ENCODE data around the gene SLC27A2. TPM values are rescaled to one million over a fixed set of nuclear protein-coding genes. Genes with fewer than 3 reads are reported as not detected.
"Not testable (repeated sequence)": the region's sequence is repeated elsewhere in the genome, so short reads cannot be mapped to it uniquely, and the experiment has no call there.

SLC27A2 gene
- 0.41 TPM for polyA plus RNA-seq (2013, experiment 1 of 2)
- polyA plus RNA-seq (2013, experiment 2 of 2): 0.96 TPM

DNA sequence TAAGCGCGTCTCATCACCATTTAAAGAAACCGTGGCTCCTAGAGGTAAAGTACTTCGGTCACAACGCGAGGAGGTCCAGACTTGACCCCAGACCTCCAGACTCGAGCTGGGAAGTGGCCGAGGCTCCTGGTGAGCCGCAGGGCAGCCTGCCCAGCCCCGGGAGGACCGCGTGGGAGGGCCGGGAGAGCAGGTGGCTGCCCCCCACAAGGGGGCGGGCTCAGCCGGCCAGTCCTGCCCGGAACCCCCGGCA lies at the start of gene SLC27A2:
SLC27A2 (plus strand) TSS at position 228 of the 250 bp plus-strand sequence. CDS start 232 bp downstream, outside the sequence.
- Histone ChIP-seq H3K36me3 (ENCODE audit: control insufficient read depth, insufficient read depth, low read length) (no peaks in the 10 kb centered on the region), H3K4me1 (ENCODE audit: control insufficient read depth, insufficient read depth, low read length, poor library complexity, severe bottlenecking) (peaks cover 3% of the 10 kb centered on the region), H3K4me3 (ENCODE audit: extremely low read depth, insufficient read depth, low read length, poor library complexity, severe bottlenecking) (peak within 1 kb of the TSS; percentile 40), H3K27ac (ENCODE audit: low read depth, low read length, severe bottlenecking) (no peak within 1 kb of the TSS), H3K9me3 (ENCODE audit: control insufficient read depth, low read length) (no peaks in the 10 kb centered on the region)
- 11 to 18% methylated on average over 14 to 17 of the region's 17 CpGs for WGBS, 2 experiments (ENCODE audit: insufficient coverage in 2 of 2)

GRCh38 chr15:50132251-50132984 lies 49.6 kb upstream of the SLC27A2 start:
- WGBS, 2 experiments (ENCODE audit: insufficient coverage in 2 of 2): 100% methylated on average over 1 of the region's 3 CpGs; no CpG with 5 or more reads in 1 of the 2 experiments
- peaks cover 18% of the 10 kb centered on the region for H3K4me1 ChIP-seq (ENCODE audit: control insufficient read depth, insufficient read depth, low read length, poor library complexity, severe bottlenecking)
- not testable (repeated sequence) for H3K27ac ChIP-seq (ENCODE audit: low read depth, low read length, severe bottlenecking); H3K36me3 ChIP-seq (ENCODE audit: control insufficient read depth, insufficient read depth, low read length); H3K4me3 ChIP-seq (ENCODE audit: extremely low read depth, insufficient read depth, low read length, poor library complexity, severe bottlenecking); H3K9me3 ChIP-seq (ENCODE audit: control insufficient read depth, low read length)

DNA sequence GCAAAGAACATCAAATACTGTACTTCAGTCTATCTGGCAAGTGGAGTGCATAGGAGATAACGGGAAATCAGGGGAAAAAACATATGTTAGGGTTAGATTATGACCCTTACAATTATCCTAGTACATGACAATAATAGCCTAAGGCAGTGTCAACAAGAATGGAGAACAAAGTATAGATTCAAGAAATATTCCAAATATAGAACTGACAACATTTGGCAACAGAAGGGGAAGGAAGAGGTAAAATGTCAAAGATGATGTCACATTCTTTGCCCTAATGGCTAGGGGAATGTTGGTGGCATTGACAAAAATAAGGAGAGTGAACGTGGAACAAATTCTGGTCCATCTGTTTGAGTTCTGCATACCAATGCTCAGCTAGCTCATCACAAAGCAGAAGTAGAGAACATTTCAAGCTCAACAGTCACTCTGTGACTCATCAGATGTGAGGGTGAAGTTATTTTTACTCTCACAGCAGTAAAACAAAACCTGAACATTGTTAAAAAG lies 47.4 kb upstream of the SLC27A2 start:
- Histone ChIP-seq H3K9me3 (ENCODE audit: control insufficient read depth, low read length) (no peaks in the 10 kb centered on the region), H3K27ac (ENCODE audit: low read depth, low read length, severe bottlenecking) (peak overlapping the region; percentile 86), H3K36me3 (ENCODE audit: control insufficient read depth, insufficient read depth, low read length) (no peaks in the 10 kb centered on the region), H3K4me3 (ENCODE audit: extremely low read depth, insufficient read depth, low read length, poor library complexity, severe bottlenecking) (no peak overlapping the region), H3K4me1 (ENCODE audit: control insufficient read depth, insufficient read depth, low read length, poor library complexity, severe bottlenecking) (peaks cover 26% of the 10 kb centered on the region)
- 80% methylated on average over 1 of the region's 2 CpGs; no CpG with 5 or more reads in 1 of the 2 experiments for WGBS, 2 experiments (ENCODE audit: insufficient coverage in 2 of 2)

DNA sequence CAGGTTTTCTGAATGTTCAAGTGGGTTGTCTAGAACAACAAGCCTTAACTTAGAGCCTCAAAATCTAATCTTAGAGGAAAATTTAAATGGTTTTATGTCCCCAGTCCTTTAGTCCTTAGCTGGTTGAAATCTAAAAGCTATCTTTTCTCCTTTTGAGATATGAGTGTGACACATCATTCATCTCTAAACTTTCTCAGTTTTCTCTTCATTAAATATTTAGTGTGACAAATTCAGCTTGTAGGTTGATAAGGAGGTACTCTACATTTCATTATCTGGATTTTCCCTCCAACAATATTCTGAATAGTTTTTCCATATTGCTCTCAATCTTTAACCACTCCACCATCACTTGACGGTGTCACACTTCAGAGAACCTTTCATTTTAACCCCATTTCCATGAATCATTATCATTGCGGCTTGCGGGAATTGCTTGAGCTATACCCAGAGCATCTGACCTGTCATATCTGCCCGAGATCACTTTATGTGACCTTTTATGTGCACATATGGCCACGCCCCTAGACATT lies 46.9 kb upstream of the SLC27A2 start:
- Histone ChIP-seq H3K27ac (ENCODE audit: low read depth, low read length, severe bottlenecking) (peak overlapping the region; percentile 86), H3K4me3 (ENCODE audit: extremely low read depth, insufficient read depth, low read length, poor library complexity, severe bottlenecking) (no peak overlapping the region), H3K4me1 (ENCODE audit: control insufficient read depth, insufficient read depth, low read length, poor library complexity, severe bottlenecking) (peaks cover 26% of the 10 kb centered on the region), H3K9me3 (ENCODE audit: control insufficient read depth, low read length) (no peaks in the 10 kb centered on the region), H3K36me3 (ENCODE audit: control insufficient read depth, insufficient read depth, low read length) (no peaks in the 10 kb centered on the region)
- WGBS, 2 experiments (ENCODE audit: insufficient coverage in 2 of 2): 71 to 80% methylated on average over 4 to 5 of the region's 5 CpGs

- Histone ChIP-seq H3K9me3 (ENCODE audit: control insufficient read depth, low read length) (no peaks in the 10 kb centered on the region), H3K4me3 (ENCODE audit: extremely low read depth, insufficient read depth, low read length, poor library complexity, severe bottlenecking) (no peak overlapping the region), H3K27ac (ENCODE audit: low read depth, low read length, severe bottlenecking) (peak overlapping the region; percentile 86), H3K4me1 (ENCODE audit: control insufficient read depth, insufficient read depth, low read length, poor library complexity, severe bottlenecking) (peaks cover 29% of the 10 kb centered on the region), H3K36me3 (ENCODE audit: control insufficient read depth, insufficient read depth, low read length) (no peaks in the 10 kb centered on the region)
- 87 to 91% methylated on average over 4 to 7 of the region's 7 CpGs for WGBS, 2 experiments (ENCODE audit: insufficient coverage in 2 of 2)
Observed at GRCh38 chr15:50137330-50137761, 44.6 kb upstream of the SLC27A2 start.

GRCh38 chr15:50137893-50138292 lies 44.1 kb upstream of the SLC27A2 start:
- H3K27ac ChIP-seq (ENCODE audit: low read depth, low read length, severe bottlenecking): peak overlapping the region; percentile 86

GRCh38 chr15:50138391-50138790 lies 43.6 kb upstream of the SLC27A2 start:
- Histone ChIP-seq H3K9me3 (ENCODE audit: control insufficient read depth, low read length) (no peaks in the 10 kb centered on the region), H3K4me1 (ENCODE audit: control insufficient read depth, insufficient read depth, low read length, poor library complexity, severe bottlenecking) (peaks cover 29% of the 10 kb centered on the region), H3K27ac (ENCODE audit: low read depth, low read length, severe bottlenecking) (no peak overlapping the region), H3K36me3 (ENCODE audit: control insufficient read depth, insufficient read depth, low read length) (no peaks in the 10 kb centered on the region), H3K4me3 (ENCODE audit: extremely low read depth, insufficient read depth, low read length, poor library complexity, severe bottlenecking) (no peak overlapping the region)

More at GRCh38 chr15:50137893-50138292, 44.1 kb upstream of the SLC27A2 start:
- no peaks in the 10 kb centered on the region for H3K36me3 ChIP-seq (ENCODE audit: control insufficient read depth, insufficient read depth, low read length)
- no peaks in the 10 kb centered on the region for H3K9me3 ChIP-seq (ENCODE audit: control insufficient read depth, low read length)
- H3K4me1 ChIP-seq (ENCODE audit: control insufficient read depth, insufficient read depth, low read length, poor library complexity, severe bottlenecking): peaks cover 29% of the 10 kb centered on the region
- H3K4me3 ChIP-seq (ENCODE audit: extremely low read depth, insufficient read depth, low read length, poor library complexity, severe bottlenecking): no peak overlapping the region
- WGBS, 2 experiments (ENCODE audit: insufficient coverage in 2 of 2): no CpG with 5 or more reads among the region's 2 CpGs

DNA sequence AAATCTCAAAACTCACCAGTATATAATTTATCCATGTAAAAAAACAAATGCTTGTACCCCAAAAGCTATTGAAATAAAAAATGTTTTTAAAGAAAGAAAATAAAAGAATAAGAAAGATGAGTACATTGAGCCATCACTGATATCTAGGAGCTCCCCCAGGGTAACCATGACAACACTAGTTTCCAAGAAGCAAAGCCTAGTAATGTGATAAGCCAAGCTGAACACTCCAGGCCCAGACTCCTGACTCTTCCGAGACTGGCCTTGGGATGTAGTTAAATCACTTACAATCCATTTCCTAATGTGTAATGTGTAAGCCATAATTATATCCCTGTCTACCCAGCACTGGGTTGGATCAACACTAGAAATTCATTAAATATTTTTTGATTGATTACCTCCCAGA lies 41.9 kb upstream of the SLC27A2 start:
- WGBS, 2 experiments (ENCODE audit: insufficient coverage in 2 of 2): no CpG with 5 or more reads among the region's 1 CpG
- Histone ChIP-seq H3K9me3 (ENCODE audit: control insufficient read depth, low read length) (no peaks in the 10 kb centered on the region), H3K27ac (ENCODE audit: low read depth, low read length, severe bottlenecking) (no peak overlapping the region)

DNA sequence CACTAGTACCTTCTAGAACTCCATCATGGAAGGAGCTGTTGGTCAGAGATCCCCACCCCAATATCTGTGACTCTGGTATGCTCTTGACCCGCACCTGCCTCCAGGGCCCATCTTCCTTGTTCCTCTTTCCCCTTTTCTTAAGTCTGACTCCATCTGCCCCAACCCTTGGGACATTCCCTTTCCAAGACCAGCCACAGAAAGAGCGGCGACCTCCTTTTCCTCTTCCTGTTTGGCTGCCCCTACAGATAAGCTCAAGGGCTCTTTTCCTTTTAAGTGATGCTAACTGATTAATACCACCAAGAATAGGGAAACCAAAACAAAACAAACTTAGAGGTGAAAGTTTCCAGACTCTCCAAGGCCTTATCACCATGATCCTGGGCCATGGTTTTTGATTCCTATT lies 41.0 kb upstream of the SLC27A2 start:
- no peaks in the 10 kb centered on the region for H3K36me3 ChIP-seq (ENCODE audit: control insufficient read depth, insufficient read depth, low read length)
- 75 to 88% methylated on average over 1 to 2 of the region's 3 CpGs for WGBS, 2 experiments (ENCODE audit: insufficient coverage in 2 of 2)
- H3K9me3 ChIP-seq (ENCODE audit: control insufficient read depth, low read length): no peaks in the 10 kb centered on the region
- H3K4me1 ChIP-seq (ENCODE audit: control insufficient read depth, insufficient read depth, low read length, poor library complexity, severe bottlenecking): peaks cover 16% of the 10 kb centered on the region
- H3K27ac ChIP-seq (ENCODE audit: low read depth, low read length, severe bottlenecking): peak overlapping the region; percentile 23
- H3K4me3 ChIP-seq (ENCODE audit: extremely low read depth, insufficient read depth, low read length, poor library complexity, severe bottlenecking): no peak overlapping the region

More for the DNA sequence above, 41.9 kb upstream of the SLC27A2 start:
- Histone ChIP-seq H3K4me3 (ENCODE audit: extremely low read depth, insufficient read depth, low read length, poor library complexity, severe bottlenecking) (no peak overlapping the region), H3K4me1 (ENCODE audit: control insufficient read depth, insufficient read depth, low read length, poor library complexity, severe bottlenecking) (peaks cover 23% of the 10 kb centered on the region), H3K36me3 (ENCODE audit: control insufficient read depth, insufficient read depth, low read length) (no peaks in the 10 kb centered on the region)

GRCh38 chr15:50141856-50142255 lies 40.1 kb upstream of the SLC27A2 start:
- WGBS, 2 experiments (ENCODE audit: insufficient coverage in 2 of 2): 79 to 83% methylated on average over 3 to 4 of the region's 5 CpGs

DNA sequence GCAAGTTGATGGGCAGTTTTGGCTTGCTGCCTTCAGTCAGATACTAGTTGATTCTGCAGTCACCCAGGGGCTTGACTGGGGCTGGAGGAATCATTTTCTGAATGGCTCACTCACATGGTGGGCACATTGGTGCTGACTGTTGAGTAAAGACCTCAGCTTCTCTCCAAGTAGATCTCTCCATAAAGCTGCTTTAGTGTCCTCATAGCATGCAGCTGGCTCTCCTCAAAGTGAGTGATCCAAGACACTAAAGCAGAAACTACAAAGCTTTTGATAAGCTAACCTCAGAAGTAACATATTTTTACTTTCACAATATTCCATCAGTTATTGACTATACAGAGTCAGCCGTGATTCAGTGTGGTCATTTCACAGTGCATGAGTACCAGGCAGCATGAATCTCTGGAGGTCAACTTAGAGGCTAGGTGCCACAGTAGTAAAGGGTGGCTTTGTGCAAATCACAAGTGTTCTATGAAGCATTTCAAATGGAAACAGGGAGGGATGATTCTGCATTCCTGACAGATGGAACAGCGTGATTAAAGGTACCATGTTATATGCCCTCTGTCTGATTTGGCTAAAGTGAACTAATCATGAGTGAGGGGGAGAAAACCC lies 38.6 kb upstream of the SLC27A2 start:
- WGBS, 2 experiments (ENCODE audit: insufficient coverage in 2 of 2): 91 to 100% methylated on average over 1 to 2 of the region's 2 CpGs
- H3K4me3 ChIP-seq (ENCODE audit: extremely low read depth, insufficient read depth, low read length, poor library complexity, severe bottlenecking): no peak overlapping the region

More at GRCh38 chr15:50141856-50142255, 40.1 kb upstream of the SLC27A2 start:
- Histone ChIP-seq H3K36me3 (ENCODE audit: control insufficient read depth, insufficient read depth, low read length) (no peaks in the 10 kb centered on the region), H3K4me3 (ENCODE audit: extremely low read depth, insufficient read depth, low read length, poor library complexity, severe bottlenecking) (no peak overlapping the region), H3K4me1 (ENCODE audit: control insufficient read depth, insufficient read depth, low read length, poor library complexity, severe bottlenecking) (peaks cover 11% of the 10 kb centered on the region), H3K27ac (ENCODE audit: low read depth, low read length, severe bottlenecking) (no peak overlapping the region), H3K9me3 (ENCODE audit: control insufficient read depth, low read length) (no peaks in the 10 kb centered on the region)

More for the DNA sequence above, 38.6 kb upstream of the SLC27A2 start:
- Histone ChIP-seq H3K36me3 (ENCODE audit: control insufficient read depth, insufficient read depth, low read length) (no peaks in the 10 kb centered on the region), H3K27ac (ENCODE audit: low read depth, low read length, severe bottlenecking) (no peak overlapping the region), H3K4me1 (ENCODE audit: control insufficient read depth, insufficient read depth, low read length, poor library complexity, severe bottlenecking) (peaks cover 3% of the 10 kb centered on the region), H3K9me3 (ENCODE audit: control insufficient read depth, low read length) (no peaks in the 10 kb centered on the region)

Data from mesodermal cell (in vitro differentiated cells).